ENCODE data around the gene CRISPLD2. TPM values are rescaled to one million over a fixed set of nuclear protein-coding genes. Genes with fewer than 3 reads are reported as not detected.
A peak's percentile ranks its signal among the peaks of the same experiment; 100 is the strongest.
"Not testable (repeated sequence)": the region's sequence is repeated elsewhere in the genome, so short reads cannot be mapped to it uniquely, and the experiment has no call there.

CRISPLD2 gene
- total RNA-seq, 1 donor from 2014 or later: 3.3 TPM

DNA sequence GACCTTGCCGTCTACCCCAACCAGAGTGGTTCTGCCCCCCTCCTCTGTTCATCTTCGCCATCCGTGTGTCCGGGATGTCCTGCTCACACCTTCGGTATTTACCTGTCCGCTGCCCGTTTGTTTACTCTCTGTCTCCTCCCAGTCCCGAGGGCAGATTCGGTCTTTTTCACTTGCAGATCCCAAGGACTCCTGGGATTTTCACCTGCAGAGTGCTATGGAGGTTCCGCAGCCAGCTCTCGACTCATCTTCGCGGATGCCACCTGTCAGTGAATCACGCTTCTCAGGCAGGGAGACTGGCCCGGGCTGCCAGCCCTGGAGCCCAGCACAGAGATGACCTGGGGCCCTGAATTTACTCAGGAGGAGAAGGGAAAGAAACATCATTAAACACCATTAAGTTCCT is 8.1 kb downstream of the CRISPLD2 start:
- no peak for DNase-seq (ENCODE audit: extremely low spot score, unreplicated experiment)

DNA sequence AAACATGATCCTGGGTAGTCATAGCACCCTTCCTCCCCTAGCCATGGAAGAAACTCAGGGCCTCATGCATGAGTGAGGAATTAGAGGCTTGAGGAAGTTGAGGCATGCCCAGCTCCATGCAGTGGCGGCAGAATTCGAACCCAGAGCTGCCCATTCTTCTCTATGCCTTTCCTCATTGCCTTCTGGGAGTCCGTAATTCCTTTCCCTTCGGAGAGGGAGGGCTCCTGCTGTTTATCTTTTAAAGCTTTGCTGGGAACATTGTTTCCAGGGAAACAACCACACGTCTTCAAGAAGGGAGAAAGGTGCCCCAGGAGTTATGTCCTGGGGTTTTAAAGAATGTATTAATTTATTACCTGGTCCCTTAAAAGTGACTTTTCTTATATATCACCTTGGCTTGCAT is 8.5 kb downstream of the CRISPLD2 start:
- TF ChIP-seq, protein P1, sequence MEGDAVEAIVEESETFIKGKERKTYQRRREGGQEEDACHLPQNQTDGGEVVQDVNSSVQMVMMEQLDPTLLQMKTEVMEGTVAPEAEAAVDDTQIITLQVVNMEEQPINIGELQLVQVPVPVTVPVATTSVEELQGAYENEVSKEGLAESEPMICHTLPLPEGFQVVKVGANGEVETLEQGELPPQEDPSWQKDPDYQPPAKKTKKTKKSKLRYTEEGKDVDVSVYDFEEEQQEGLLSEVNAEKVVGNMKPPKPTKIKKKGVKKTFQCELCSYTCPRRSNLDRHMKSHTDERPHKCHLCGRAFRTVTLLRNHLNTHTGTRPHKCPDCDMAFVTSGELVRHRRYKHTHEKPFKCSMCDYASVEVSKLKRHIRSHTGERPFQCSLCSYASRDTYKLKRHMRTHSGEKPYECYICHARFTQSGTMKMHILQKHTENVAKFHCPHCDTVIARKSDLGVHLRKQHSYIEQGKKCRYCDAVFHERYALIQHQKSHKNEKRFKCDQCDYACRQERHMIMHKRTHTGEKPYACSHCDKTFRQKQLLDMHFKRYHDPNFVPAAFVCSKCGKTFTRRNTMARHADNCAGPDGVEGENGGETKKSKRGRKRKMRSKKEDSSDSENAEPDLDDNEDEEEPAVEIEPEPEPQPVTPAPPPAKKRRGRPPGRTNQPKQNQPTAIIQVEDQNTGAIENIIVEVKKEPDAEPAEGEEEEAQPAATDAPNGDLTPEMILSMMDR (IDR thresholded peaks at IDR 0.05): no peak
- Mint-ChIP-seq H3K27me3 (ENCODE audit: unreplicated experiment) (no peaks in the 10 kb centered on the region), H3K36me3 (ENCODE audit: unreplicated experiment) (no peaks in the 10 kb centered on the region), H3K4me1 (ENCODE audit: unreplicated experiment) (peaks cover 31% of the 10 kb centered on the region), H3K4me3 (ENCODE audit: unreplicated experiment) (no peak overlapping the region), H3K9me3 (ENCODE audit: unreplicated experiment) (no peaks in the 10 kb centered on the region), H3K27ac (ENCODE audit: unreplicated experiment) (no peak overlapping the region)
- DNase-seq (ENCODE audit: extremely low spot score, unreplicated experiment): no peak

More for the DNA sequence above, 8.1 kb downstream of the CRISPLD2 start:
- Mint-ChIP-seq H3K9me3 (ENCODE audit: unreplicated experiment) (no peaks in the 10 kb centered on the region), H3K4me1 (ENCODE audit: unreplicated experiment) (peaks cover 28% of the 10 kb centered on the region), H3K27me3 (ENCODE audit: unreplicated experiment) (no peaks in the 10 kb centered on the region), H3K27ac (ENCODE audit: unreplicated experiment) (no peak overlapping the region), H3K36me3 (ENCODE audit: unreplicated experiment) (no peaks in the 10 kb centered on the region), H3K4me3 (ENCODE audit: unreplicated experiment) (no peak overlapping the region)
- TF ChIP-seq, protein P1 (IDR thresholded peaks at IDR 0.05): no peak

DNA sequence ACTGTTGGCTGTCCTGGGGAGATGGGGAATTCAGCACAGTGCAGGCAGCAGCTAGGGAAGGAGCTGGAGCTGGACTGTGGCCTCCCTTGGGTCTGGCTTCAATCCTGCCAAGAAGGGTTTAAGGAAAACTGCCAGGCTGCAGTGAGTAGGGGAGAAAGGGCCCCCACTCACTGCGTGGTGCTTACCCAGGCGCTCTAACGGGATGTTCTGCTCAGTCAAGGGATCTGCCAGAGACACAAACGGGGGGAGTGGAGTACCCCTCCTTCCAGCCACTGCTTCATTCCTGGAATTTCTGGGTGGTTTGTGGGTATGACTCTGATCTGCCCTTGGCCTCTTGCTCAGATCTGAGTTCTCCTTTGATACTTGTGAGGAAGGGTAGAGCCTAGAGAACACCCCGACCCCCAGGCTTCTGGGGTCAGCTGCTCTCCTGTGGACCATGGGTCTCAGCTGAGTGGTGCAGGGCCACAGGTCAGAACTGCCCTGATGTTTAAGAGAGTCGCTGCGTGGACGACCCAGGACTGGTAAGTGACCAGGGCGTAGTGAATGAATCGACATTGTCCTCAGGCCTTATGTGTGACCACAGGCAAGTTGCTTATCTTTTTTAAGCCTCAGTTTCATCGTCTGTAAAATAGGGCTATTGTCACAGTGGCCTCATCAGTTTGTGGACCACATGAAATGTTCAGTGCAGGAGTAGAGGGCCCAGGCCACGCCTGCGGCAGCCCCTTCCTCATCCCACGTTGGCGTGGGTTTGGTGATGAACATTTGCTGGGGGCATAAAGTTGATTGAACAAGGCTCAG is 9.6 kb downstream of the CRISPLD2 start:
- peaks cover 36% of the 10 kb centered on the region for H3K4me1 Mint-ChIP-seq (ENCODE audit: unreplicated experiment)
- H3K9me3 Mint-ChIP-seq (ENCODE audit: unreplicated experiment): no peaks in the 10 kb centered on the region
- no peaks in the 10 kb centered on the region for H3K27me3 Mint-ChIP-seq (ENCODE audit: unreplicated experiment)
- no peak overlapping the region for H3K4me3 Mint-ChIP-seq (ENCODE audit: unreplicated experiment)
- peak overlapping the region; percentile 27 for H3K27ac Mint-ChIP-seq (ENCODE audit: unreplicated experiment)
- DNase-seq (ENCODE audit: extremely low spot score, unreplicated experiment): no peak
- TF ChIP-seq, protein P1 (IDR thresholded peaks at IDR 0.05): no peak
- H3K36me3 Mint-ChIP-seq (ENCODE audit: unreplicated experiment): no peaks in the 10 kb centered on the region

DNA sequence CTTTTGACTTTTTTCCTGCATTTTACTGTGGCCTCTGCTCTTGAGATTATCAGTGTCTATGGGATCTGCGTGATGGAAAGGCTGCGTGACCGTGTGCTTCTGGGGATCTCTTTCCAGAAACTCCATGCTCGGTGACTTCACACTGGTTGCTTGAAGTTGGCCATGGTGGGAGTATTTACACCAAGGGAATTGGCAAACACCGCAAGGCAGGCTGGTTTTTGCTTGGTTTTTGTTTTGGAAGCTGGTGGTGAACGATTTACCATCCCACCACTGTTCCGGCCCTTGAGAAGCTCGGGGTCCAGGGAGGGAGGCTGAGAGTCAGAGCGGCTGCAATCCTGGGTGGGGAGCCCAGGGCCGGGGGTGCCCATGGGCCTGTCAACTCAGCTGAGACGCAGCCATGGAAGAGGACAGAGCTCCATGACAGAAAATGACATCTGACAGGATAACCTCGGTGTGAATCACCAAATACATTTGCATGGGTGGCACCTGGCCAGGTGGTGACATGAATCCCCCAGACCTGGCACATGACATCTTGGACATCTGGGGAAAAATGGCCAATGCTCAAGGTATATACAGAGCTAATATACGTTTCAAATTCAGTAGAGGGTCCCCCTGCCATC is 11.1 kb downstream of the CRISPLD2 start:
- no peaks in the 10 kb centered on the region for H3K27me3 Mint-ChIP-seq (ENCODE audit: unreplicated experiment)
- H3K4me1 Mint-ChIP-seq (ENCODE audit: unreplicated experiment): peaks cover 50% of the 10 kb centered on the region
- no peaks in the 10 kb centered on the region for H3K9me3 Mint-ChIP-seq (ENCODE audit: unreplicated experiment)
- TF ChIP-seq, protein P1 (IDR thresholded peaks at IDR 0.05): no peak
- no peak for DNase-seq (ENCODE audit: extremely low spot score, unreplicated experiment)
- H3K4me3 Mint-ChIP-seq (ENCODE audit: unreplicated experiment): no peak overlapping the region
- no peak overlapping the region for H3K27ac Mint-ChIP-seq (ENCODE audit: unreplicated experiment)
- H3K36me3 Mint-ChIP-seq (ENCODE audit: unreplicated experiment): no peaks in the 10 kb centered on the region

DNA sequence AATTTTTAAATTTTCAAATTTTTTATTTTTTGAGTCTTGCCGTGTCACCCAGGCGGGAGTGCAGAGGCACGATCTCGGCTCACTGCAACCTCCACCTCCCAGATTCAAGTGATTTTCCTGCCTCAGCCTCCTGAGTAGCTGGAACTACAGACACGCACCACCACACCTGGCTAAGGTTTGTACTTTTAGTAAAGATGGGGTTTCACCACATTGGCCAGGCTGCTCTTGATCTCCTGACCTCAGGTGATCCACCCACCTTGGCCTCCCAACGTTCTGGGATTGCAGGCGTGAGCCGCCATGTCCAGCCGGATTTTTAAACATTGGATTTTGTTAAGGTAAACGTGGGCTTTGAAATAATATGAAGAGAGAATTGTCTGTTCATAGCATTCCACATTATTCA is 11.9 kb downstream of the CRISPLD2 start:
- H3K4me3 Mint-ChIP-seq (ENCODE audit: unreplicated experiment); H3K9me3 Mint-ChIP-seq (ENCODE audit: unreplicated experiment); H3K27me3 Mint-ChIP-seq (ENCODE audit: unreplicated experiment); H3K27ac Mint-ChIP-seq (ENCODE audit: unreplicated experiment); DNase-seq (ENCODE audit: extremely low spot score, unreplicated experiment); H3K36me3 Mint-ChIP-seq (ENCODE audit: unreplicated experiment): not testable (repeated sequence)
- H3K4me1 Mint-ChIP-seq (ENCODE audit: unreplicated experiment): peaks cover 58% of the 10 kb centered on the region

All from osteocyte (in vitro differentiated cells).